ENCODE data around the gene PGAP3. TPM values are rescaled to one million over a fixed set of nuclear protein-coding genes. Genes with fewer than 3 reads are reported as not detected.

Gene PGAP3
- total RNA-seq, 2 donors from 2014 or later, result 44.6 to 50.0 TPM

DNA sequence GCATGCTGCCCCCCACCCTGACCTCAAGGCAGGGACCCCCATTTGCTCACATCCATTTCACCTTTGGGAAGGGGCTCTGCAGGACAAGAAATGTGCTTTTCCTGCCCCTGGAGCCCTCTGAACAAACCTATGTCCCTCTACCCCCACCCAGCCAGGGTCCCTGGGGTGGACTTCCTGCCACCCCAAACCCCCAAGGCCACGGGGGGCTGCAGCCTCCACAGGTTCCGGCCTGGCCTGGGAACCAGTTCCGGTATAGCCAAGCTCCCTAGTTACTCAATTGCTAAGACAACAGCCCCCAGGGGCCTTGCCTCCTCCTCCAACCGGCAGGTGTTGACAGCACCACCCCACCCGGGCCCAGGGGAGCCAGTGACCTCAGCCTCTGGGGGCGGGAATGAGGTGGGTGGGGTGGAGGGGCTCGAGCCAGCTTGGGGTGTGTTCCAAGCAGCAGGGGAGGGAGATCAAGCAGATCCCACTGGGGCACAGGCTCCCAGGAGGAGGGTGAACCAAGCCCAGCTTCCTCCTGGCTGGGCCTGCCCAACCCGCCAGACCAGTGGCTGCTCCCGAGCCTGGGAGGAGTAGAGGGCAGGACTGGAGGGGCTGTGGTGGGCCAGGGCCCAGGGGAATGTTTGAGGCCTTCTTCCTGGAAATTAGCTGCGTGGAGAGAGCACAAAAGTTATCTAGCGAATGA lies 13.0 kb downstream of the PGAP3 start:
- peak; percentile 55 for DNase-seq (ENCODE audit: low spot score)
- H3K27me3 ChIP-seq (replicated peaks; ENCODE audit: insufficient read depth), result no peaks in the 10 kb centered on the region
- intact Hi-C loops (cut with DNase I), result loop anchor here (5.0 kb wide), 2 partner anchors 38 to 53 kb away; partner anchors contain the start of gene STARD3
- H3K27ac ChIP-seq, result peak overlapping the region; percentile 62 to 70
- H3K4me3 ChIP-seq, result no peak overlapping the region
- peak; percentile 34 for TF ChIP-seq POLR2AphosphoS5 (IDR thresholded peaks at IDR 0.05)
- TF ChIP-seq, protein P1, sequence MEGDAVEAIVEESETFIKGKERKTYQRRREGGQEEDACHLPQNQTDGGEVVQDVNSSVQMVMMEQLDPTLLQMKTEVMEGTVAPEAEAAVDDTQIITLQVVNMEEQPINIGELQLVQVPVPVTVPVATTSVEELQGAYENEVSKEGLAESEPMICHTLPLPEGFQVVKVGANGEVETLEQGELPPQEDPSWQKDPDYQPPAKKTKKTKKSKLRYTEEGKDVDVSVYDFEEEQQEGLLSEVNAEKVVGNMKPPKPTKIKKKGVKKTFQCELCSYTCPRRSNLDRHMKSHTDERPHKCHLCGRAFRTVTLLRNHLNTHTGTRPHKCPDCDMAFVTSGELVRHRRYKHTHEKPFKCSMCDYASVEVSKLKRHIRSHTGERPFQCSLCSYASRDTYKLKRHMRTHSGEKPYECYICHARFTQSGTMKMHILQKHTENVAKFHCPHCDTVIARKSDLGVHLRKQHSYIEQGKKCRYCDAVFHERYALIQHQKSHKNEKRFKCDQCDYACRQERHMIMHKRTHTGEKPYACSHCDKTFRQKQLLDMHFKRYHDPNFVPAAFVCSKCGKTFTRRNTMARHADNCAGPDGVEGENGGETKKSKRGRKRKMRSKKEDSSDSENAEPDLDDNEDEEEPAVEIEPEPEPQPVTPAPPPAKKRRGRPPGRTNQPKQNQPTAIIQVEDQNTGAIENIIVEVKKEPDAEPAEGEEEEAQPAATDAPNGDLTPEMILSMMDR (IDR thresholded peaks at IDR 0.05), result no peak
- H3K9me3 ChIP-seq, result no peaks in the 10 kb centered on the region
- WGBS, result 47% methylated on average over 10 of the region's 11 CpGs
- no peaks in the 10 kb centered on the region for H3K36me3 ChIP-seq
- H3K4me1 ChIP-seq (replicated peaks), result peaks cover 20% of the 10 kb centered on the region

DNA sequence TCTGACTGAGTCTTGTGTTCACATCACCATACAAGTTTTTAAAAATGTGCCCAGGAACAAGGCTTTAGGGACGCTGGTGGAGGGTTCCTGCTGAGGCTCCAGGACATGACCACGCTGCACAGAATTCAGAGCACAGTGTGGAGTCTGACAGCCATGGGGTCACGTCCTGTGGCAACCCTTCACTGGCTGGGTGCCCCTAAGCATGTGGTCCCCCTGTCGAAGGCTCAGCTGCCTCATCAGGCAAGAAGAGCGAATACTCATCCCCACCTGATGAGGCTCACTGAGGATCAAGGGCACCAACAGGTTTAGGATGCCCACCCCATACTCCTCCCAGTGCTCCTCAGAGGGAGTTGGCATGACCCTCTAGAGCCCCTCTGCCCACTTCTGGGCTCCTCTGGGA lies 13.7 kb downstream of the PGAP3 start:
- Histone ChIP-seq H3K27ac (peak overlapping the region in 1 of 2 donors; percentile 70), H3K9me3 (no peaks in the 10 kb centered on the region), H3K27me3 (replicated peaks; ENCODE audit: insufficient read depth) (no peaks in the 10 kb centered on the region), H3K4me1 (replicated peaks) (peaks cover 20% of the 10 kb centered on the region), H3K4me3 (no peak overlapping the region), H3K36me3 (no peaks in the 10 kb centered on the region)
- intact Hi-C loops (cut with DNase I), result loop anchor here (5.0 kb wide), 1 partner anchor 52 kb away; no protein-coding TSS in a partner anchor
- DNase-seq (ENCODE audit: low spot score), result no peak
- TF ChIP-seq POLR2AphosphoS5 (IDR thresholded peaks at IDR 0.05), result no peak
- no peak for TF ChIP-seq POLR2A (IDR thresholded peaks at IDR 0.05)
- TF ChIP-seq, protein P1 (IDR thresholded peaks at IDR 0.05), result no peak
- WGBS, result 80% methylated on average over 5 of the region's 5 CpGs

DNA sequence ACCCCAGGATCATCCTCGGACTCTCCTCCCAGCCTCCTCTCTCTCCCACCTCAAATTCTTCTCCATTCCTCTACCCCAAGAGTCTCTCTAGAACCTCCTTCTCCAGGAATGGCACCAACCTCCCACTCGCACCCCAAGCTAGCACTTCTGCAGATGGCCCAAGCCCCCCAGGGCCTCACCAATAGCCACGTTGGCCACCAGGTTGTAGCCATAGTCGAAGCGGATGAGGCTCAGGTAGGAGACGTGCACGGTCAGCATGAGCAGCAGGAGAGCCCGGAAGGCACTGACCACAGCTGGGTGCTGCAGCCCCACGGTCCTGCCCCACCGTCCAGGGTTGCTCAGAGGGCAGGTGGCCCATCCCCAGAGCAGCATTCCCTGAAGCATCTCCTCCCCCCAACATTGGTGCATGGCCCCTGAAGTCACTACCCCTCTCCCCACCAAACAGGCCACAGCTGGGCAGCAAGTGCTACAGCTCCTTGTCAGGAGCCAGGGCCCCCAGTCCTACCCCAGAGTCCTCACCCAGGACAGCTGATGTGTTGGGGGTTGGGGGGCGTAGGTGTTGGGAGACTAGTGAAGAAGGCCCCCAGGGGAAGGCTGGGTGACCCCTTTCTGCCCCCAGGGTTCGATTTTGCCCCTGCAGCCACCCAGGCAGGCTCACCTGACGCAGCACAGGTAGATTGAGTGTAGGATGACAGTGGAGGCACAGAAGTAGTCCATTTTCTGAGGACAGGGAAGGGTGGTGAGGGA lies 14.3 kb downstream of the PGAP3 start:
- no peak overlapping the region for H3K27ac ChIP-seq
- no peak for DNase-seq (ENCODE audit: low spot score)

DNA sequence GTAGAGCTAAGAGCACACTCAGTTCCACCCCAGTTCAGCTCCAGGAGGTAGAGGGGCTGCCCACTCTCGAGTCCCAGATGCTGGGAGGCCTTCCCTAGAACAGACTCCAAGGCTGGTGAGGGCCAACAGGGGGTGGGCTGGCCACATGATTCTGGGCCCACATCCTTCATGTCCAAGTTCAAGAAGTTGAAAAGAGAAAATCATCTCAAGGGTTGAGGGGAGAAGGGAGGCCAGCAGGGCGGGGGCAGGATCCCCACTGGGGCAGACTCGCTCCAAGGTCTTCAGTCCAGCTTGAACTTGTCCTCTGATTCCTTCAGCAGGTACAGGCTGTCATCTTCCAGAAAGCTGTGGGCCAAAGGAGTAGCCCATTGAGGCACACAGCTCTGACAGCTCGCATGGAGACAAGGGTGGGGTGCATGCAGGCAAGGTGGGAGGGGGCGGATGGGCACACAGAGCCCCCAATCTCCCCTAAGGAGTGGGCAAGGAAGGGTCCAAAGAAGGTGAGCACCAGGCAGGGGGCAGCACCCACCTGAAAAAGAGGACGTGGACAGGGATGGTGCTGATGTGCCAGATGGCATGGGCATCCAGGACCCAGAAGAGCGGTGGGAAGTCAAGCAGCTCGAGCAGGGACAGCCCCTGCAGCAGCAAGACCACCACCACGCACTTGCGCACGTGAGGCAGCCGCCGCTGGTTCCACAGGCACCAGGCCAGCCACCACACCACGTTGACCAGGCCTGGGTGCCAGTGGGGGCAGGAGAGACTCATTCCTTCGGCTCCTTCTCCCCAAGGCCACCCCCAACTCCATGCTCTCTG lies 15.1 kb downstream of the PGAP3 start:
- Histone ChIP-seq H3K27me3 (replicated peaks; ENCODE audit: insufficient read depth) (no peaks in the 10 kb centered on the region), H3K36me3 (no peaks in the 10 kb centered on the region), H3K4me1 (replicated peaks) (peaks cover 20% of the 10 kb centered on the region), H3K27ac (no peak overlapping the region), H3K4me3 (no peak overlapping the region), H3K9me3 (no peaks in the 10 kb centered on the region)
- intact Hi-C loops (cut with DNase I), result loop anchor here (5.0 kb wide), 1 partner anchor 50 kb away; no protein-coding TSS in a partner anchor
- TF ChIP-seq POLR2AphosphoS5 (IDR thresholded peaks at IDR 0.05) (no peak), POLR2A (IDR thresholded peaks at IDR 0.05) (no peak)
- TF ChIP-seq, protein P1 (IDR thresholded peaks at IDR 0.05), result no peak
- no peak for DNase-seq (ENCODE audit: low spot score)
- 87% methylated on average over 15 of the region's 15 CpGs for WGBS

More for the DNA sequence above, 14.3 kb downstream of the PGAP3 start:
- Histone ChIP-seq H3K4me1 (replicated peaks) (peaks cover 20% of the 10 kb centered on the region), H3K9me3 (no peaks in the 10 kb centered on the region), H3K4me3 (no peak overlapping the region), H3K27me3 (replicated peaks; ENCODE audit: insufficient read depth) (no peaks in the 10 kb centered on the region), H3K36me3 (no peaks in the 10 kb centered on the region)
- intact Hi-C loops (cut with DNase I), result loop anchor here (5.0 kb wide), 1 partner anchor 51 kb away; no protein-coding TSS in a partner anchor
- TF ChIP-seq, protein P1 (IDR thresholded peaks at IDR 0.05), result no peak
- no peak for TF ChIP-seq POLR2AphosphoS5 (IDR thresholded peaks at IDR 0.05)
- TF ChIP-seq POLR2A (IDR thresholded peaks at IDR 0.05), result no peak
- 85% methylated on average over 13 of the region's 13 CpGs for WGBS
